Measurements from ENCODE around the gene ARHGEF16.

ARHGEF16 gene

GRCh38 chr1:3409366-3410141 lies 44.9 kb upstream of the ARHGEF16 start:
- H3K4me3 ChIP-seq (ENCODE audit: low read depth, low read length), result no peak overlapping the region
- no peak for TF ChIP-seq CTCF (IDR thresholded peaks at IDR 0.05; ENCODE audit: insufficient read depth, low read depth, low read length, missing control alignments)
- no peak for DNase-seq (ENCODE audit: low read depth)

GRCh38 chr1:3410142-3410925 lies 44.1 kb upstream of the ARHGEF16 start:
- no peak for DNase-seq (ENCODE audit: low read depth)
- no peak overlapping the region for H3K4me3 ChIP-seq (ENCODE audit: low read depth, low read length)
- TF ChIP-seq CTCF (IDR thresholded peaks at IDR 0.05; ENCODE audit: insufficient read depth, low read depth, low read length, missing control alignments), result no peak

- no peak overlapping the region for H3K4me3 ChIP-seq (ENCODE audit: low read depth, low read length)
- no peak for TF ChIP-seq CTCF (IDR thresholded peaks at IDR 0.05; ENCODE audit: insufficient read depth, low read depth, low read length, missing control alignments)
- no peak for DNase-seq (ENCODE audit: low read depth)
These were observed 42.7 kb upstream of the ARHGEF16 start for GRCh38 chr1:3411806-3412205.

- no peak for TF ChIP-seq CTCF (IDR thresholded peaks at IDR 0.05; ENCODE audit: insufficient read depth, low read depth, low read length, missing control alignments)
- no peak for DNase-seq (ENCODE audit: low read depth)
- H3K4me3 ChIP-seq (ENCODE audit: low read depth, low read length), result no peak overlapping the region
These were observed 42.1 kb upstream of the ARHGEF16 start for GRCh38 chr1:3412376-3412775.

- H3K4me3 ChIP-seq (ENCODE audit: low read depth, low read length), result no peak overlapping the region
- no peak for DNase-seq (ENCODE audit: low read depth)
These were observed 40.3 kb upstream of the ARHGEF16 start for GRCh38 chr1:3413975-3414710.

More at GRCh38 chr1:3413975-3414710, 40.3 kb upstream of the ARHGEF16 start:
- no peak for TF ChIP-seq CTCF (IDR thresholded peaks at IDR 0.05; ENCODE audit: insufficient read depth, low read depth, low read length, missing control alignments)
